Measurements from ENCODE around the gene GPRIN2. TPM values are rescaled to one million over a fixed set of nuclear protein-coding genes. Genes with fewer than 3 reads are reported as not detected.
"Not testable (repeated sequence)": the region's sequence is repeated elsewhere in the genome, so short reads cannot be mapped to it uniquely, and the experiment has no call there.

GPRIN2 gene
- total RNA-seq, 1 donor from 2014 or later, result not detected

GRCh38 chr10:46537309-46537708 is 19.1 kb downstream of the GPRIN2 start:
- intact Hi-C loops (cut with micrococcal nuclease), result no loop called here

- intact Hi-C loops (cut with micrococcal nuclease), result no loop called here
Observed at GRCh38 chr10:46536781-46537180, 19.7 kb downstream of the GPRIN2 start.

- intact Hi-C loops (cut with micrococcal nuclease), result no loop called here
Observed at GRCh38 chr10:46536171-46536570, 20.3 kb downstream of the GPRIN2 start.

- intact Hi-C loops (cut with micrococcal nuclease), result no loop called here
Observed at GRCh38 chr10:46534828-46535524, 21.5 kb downstream of the GPRIN2 start.

GRCh38 chr10:46532256-46532655 is 24.2 kb downstream of the GPRIN2 start:
- intact Hi-C loops (cut with micrococcal nuclease), result not testable (repeated sequence)

GRCh38 chr10:46530249-46531186 is 25.9 kb downstream of the GPRIN2 start:
- intact Hi-C loops (cut with micrococcal nuclease), result no loop called here

- intact Hi-C loops (cut with micrococcal nuclease), result not testable (repeated sequence)
Observed at GRCh38 chr10:46529742-46530141, 26.7 kb downstream of the GPRIN2 start.

- intact Hi-C loops (cut with micrococcal nuclease), result no loop called here
Observed at GRCh38 chr10:46528675-46529615, 27.5 kb downstream of the GPRIN2 start.

- intact Hi-C loops (cut with micrococcal nuclease), result no loop called here
Observed at GRCh38 chr10:46528171-46528671, 28.2 kb downstream of the GPRIN2 start.

- intact Hi-C loops (cut with micrococcal nuclease), result no loop called here
Observed at GRCh38 chr10:46527241-46527811, 29.1 kb downstream of the GPRIN2 start.

- intact Hi-C loops (cut with micrococcal nuclease), result no loop called here
Observed at GRCh38 chr10:46526682-46527038, 29.8 kb downstream of the GPRIN2 start.

GRCh38 chr10:46525824-46526681 is 30.4 kb downstream of the GPRIN2 start:
- intact Hi-C loops (cut with micrococcal nuclease), result no loop called here

- intact Hi-C loops (cut with micrococcal nuclease), result no loop called here
Observed at GRCh38 chr10:46525177-46525823, 31.2 kb downstream of the GPRIN2 start.

- intact Hi-C loops (cut with micrococcal nuclease), result no loop called here
Observed at GRCh38 chr10:46524472-46525176, 31.8 kb downstream of the GPRIN2 start.

GRCh38 chr10:46523962-46524471 is 32.4 kb downstream of the GPRIN2 start:
- intact Hi-C loops (cut with micrococcal nuclease), result no loop called here

GRCh38 chr10:46523119-46523961 is 33.1 kb downstream of the GPRIN2 start:
- intact Hi-C loops (cut with micrococcal nuclease), result no loop called here

GRCh38 chr10:46522295-46523118 is 34.0 kb downstream of the GPRIN2 start:
- intact Hi-C loops (cut with micrococcal nuclease), result no loop called here

Data from T-helper 2 cell treated with Interferon-gamma antibody and Interleukin-4, amounts not matched to agents 100 ng/mL and 5 ng/mL, for 36 hours (primary cell).